IPS-NIHi11 (cell line): ENCODE results near the gene TMEM191C.
"Not testable (repeated sequence)": the region's sequence is repeated elsewhere in the genome, so short reads cannot be mapped to it uniquely, and the experiment has no call there.

Experiments
- DNase-seq: peaks from one replicate; pipeline ENCODE4 v3.0.0; 2012; ENCODE audit warnings: mixed read lengths, low spot score

Gene TMEM191C

DNA sequence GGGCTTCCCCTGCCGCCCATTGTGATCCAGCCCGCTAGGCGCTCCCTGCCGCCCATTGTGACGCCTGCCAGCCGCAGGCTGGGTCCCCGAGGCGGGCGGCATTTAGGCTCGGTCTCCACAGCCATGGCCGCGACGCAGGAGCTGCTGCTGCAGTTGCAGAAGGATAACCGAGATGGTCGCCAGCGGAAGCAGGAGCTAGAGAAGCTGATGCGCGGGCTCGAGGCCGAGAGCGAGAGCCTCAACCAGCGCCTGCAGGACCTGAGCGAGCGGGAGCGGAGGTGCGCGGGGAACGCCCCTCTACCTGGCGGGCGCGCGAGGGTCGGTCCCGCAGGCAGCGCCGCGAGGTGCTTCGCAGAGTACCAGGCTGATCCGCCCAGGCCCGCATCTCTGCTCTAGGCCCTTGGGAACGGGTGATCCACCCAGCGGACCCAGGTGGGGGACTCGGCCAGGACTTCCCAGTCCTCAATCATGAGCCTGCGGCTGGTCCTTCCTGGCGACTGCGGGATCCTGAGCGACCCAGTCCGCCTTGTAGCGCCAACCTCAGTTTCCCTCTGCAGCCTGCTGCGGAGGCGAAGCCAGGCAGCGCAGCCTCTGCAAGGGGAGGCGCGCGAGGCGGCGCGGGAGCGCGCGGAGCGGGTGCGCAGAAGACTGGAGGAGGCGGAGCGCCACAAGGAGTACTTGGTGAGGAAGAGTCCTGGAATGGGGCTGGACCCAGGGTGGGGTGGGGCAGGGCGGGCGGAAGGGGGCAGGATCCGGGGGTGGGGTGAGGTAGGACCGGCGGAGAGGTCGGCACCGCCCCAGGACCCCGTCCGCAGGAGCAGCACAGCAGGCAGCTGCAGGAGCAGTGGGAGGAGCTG, at the start of gene TMEM191C:
Gene TMEM191C (plus strand): TSS at position 51 of the 857 bp plus-strand sequence. CDS start 73 bp downstream, at position 124.
- not testable (repeated sequence) for DNase-seq

DNA sequence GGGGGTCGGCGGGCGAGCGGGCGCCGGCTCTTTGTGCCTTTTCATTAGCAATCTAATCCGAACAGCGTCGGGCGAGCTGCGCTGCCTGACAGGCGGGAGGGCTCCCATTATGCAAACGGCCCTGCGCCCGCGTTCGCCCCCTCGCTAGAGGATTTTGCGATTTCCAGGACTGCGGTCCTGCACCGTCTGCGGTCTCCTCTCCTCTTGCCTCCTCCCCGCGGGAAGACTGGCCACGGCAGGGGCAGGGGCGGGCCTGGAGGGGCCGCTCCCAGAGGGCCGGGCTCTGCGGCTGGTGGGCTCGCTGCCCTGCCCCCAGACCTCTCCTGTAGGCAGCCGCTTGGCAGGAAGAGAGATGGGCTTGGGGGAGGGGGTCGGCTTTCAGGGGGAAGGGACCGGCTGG, 49.3 kb upstream of the TMEM191C start:
- not testable (repeated sequence) for DNase-seq

DNA sequence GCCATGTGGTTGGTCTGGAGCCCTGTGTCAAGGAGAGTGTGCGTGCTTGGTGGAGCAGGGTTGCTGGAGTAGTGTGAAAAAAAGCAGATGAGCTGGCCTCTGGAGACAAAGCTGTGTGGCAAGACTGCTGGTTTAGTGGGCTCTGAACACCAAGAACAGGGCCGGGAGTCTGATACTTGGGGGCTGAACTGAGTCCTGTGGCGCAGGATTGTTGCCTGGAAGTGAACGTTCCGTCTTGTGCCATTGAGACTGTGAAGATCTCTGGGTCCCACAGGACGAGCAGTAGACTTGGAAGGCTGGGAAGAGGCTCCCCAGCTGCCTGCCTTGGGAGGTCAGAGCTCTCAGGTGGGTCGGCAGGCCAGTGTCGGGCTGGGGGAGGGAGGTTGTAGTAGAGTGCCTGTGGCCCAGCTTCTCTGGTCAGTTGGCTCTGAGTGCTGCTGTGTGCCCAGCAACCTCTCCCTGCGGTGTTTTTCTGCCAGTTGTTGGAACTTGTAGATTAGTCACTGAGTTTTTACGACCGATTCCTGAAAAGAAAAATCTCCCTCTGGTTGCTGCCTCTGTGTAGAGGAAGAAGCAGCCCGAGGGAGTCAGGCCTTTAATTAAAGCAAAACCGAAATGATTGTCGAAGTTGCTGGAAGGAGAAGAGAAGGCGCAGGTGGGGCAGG, 48.1 kb upstream of the TMEM191C start:
- not testable (repeated sequence) for DNase-seq

DNA sequence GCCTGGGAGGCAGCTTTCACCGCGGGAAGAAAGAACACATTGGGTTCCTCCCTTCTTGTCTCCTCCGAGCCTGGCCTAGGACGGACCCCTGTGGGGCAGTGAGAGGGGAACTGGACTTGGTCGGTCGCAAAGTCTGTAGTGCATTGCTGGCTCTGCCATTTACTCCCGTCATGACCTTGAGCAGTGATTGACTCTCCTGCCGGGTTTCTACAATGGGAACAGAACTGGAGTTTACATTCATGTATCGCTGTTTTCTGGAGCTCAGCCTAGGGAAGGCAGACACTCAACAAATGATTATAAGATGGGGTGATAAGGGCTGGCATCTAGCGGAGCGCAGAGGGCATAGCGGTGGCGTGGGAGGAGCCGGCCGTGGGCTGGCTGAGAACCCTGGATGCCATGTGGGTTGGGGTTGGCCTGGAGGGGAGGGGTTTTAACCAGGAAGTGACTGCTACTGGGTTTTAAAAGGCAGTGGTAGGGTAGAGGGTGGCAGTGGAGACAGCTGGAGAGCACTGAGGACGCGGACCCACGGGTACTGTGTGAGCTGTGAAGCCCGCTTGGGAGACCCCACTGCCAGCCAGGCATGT, 46.9 kb upstream of the TMEM191C start:
- DNase-seq = not testable (repeated sequence)

DNA sequence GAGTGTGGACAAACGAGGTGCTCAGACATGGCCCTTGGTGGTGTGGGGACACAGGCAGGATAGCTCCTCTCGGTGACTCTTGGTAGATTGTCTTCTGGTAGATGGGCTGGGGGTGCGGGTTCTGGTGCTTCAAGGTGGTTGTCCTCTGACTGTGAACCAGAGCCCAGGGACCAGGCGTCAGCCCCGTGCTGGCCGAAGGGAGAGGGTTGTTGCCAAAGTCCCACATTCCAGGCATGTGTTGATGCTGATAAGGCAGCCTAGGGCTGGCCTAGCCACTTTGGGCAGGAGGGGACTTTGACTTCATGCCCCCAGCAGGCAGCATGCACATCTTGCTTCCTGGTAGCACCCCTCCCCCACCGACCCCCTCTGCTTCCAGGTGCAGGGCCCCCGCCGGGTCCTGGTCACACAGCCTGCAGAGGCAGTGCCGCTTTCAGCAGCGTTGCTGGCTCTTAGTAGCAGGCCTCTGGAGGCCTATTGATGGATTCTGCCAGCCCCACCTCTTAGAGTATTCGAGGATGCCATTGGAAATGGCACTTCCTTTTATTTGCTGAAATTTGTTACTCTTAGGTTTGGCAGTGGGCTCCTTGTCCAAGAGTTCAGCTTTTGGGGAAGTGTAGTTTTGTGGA, 43.0 kb upstream of the TMEM191C start:
- not testable (repeated sequence) for DNase-seq

DNA sequence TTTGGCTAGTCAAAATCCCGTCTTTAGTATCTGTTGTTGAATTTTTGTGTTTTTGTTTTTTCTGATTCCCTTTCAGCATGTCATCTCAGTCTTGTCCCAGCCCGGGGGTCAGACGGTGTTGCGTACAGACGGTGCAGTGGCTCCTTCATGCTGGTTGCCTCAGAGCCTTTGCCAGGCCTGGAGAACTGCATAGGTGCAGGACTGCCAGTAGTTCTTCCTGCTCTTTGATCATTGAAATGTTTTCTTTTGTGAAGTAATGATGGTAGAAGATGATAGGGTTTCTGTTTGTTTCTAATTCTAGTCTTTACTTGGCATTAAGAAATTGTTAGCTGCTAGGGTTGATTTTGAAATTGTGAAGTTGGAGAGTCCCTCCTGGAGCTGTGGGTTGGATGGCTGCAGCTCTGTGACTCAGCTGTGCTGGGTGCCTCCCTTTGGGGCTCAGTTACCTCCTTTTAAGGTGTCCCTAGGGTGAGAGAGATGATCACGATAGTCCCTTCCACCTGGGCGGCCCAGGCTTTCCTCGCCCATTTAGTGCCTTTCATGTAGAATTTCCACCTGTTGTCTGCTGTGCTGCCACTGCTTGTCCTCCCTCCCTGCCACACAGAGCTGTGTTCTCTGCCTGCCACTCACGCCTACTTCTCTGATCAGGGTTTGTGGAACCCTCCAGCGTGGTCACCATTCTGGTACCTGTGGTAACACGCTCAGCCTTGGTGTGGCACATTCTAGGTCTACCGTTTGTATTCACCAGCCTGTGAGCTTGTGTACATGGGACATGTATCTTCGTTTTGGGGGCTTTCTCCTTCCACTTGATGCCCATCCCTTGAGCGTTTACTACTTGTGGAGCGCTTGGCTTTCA, 32.6 kb upstream of the TMEM191C start:
- not testable (repeated sequence) for DNase-seq

DNA sequence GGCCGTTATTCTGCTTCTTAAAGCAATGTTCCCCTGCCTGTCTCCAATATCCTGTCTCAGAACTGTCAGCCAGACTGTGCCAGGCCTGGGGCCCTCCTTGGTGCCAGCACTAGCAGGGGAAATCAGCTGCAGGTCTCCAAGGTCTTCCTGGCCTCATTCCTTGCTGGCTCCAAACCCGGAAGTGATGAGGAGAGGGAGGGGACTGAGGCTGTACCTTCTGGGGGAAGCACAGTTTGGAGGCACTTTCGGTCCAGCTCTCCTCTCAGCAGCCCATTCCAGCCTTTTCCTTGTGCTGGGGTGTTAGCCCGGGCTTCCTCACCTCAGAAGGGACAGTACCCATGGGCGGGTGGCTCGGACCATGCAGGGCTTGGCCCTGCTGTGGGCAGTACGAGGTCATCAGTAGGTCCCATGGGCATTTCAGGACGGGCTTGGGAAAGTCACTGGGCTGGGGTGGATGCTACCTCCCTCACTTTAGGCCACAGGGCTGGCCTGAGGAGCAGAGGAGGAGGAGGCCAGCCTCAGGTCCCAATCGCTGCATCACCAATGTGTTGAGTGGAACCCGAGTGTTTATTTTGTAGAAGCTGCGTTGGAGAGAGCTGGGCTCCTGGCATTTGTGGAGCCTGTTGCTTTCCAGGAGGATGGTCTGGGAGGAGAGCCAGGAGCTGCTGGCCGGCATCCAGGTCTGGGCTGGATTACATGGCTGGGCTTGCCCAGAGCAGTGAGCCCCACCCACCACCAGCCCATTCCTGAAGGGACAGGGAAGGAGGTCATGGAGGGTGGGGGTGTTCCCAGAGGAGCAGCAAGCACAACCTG, 31.0 kb upstream of the TMEM191C start:
- DNase-seq = not testable (repeated sequence)

DNA sequence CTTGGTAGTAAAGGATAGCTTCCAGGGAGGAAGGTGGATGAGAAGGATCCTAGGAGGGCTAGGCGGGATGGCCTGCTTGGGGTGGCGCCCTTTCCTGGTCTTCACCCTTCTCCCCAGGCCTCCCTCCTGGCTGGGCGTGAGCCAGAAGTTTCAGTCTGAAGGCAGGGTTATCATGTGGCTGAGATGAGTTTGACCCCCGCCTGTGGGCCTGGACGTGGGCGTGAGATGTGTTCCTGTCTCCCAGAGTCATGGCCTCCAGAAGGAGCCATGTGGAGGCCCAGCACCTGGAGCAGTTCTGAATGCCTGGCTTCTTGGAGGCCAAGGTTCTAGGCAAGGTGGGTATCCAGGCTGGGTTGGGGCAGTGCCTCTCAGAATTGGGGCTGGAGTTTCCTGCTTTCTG, 29.2 kb upstream of the TMEM191C start:
- not testable (repeated sequence) for DNase-seq

DNA sequence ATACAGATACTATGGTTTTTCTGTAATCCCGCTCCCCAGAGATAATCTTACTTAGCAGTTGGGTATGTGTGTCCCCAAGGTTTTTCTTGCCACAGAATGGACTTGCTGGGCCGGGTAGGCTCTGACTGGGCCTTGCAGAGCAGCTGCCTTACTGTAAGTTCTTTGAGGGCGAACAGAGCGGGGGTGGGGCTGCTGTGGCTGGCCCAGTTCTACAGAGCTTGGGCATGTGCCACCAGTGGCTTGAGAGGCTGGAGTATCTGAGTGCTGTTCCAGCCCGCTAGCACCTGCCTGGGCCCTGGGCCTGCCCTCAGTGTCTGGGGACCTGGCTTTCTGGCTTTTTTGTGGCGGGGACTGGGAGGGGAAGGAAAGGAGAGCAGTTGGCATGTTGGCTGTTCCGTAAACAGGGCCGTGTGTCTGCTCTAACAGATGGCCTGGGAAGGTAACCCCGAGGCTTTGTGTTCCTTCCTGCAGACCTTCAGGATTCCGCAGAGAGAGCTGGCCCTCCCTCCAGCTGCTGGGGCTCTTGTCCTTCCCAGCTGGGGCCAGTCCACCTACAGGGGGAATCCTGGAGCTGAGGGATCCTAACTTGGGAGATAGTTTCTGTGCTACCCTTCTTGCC, 27.1 kb upstream of the TMEM191C start:
- not testable (repeated sequence) for DNase-seq

DNA sequence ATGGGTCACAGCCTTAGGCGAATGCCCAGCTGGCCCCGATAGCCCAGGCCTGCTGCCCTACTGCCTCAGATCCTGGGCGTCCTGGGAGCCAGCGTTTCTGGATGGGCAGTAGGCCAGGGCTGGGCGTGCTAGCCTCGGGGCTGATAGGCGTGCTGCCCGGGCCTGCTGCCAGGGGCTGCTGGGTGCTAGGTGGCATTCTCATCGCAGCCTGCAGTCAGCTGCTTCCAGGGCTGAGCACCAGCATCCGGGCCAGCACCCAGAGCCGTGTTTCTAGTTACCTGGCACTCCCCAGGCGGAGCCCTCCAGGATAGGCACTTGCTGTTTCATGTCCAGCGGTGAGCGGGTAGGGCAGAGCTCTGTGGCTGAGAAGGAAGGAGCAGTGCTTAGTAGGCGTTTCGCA, 26.5 kb upstream of the TMEM191C start:
- DNase-seq = not testable (repeated sequence)

DNA sequence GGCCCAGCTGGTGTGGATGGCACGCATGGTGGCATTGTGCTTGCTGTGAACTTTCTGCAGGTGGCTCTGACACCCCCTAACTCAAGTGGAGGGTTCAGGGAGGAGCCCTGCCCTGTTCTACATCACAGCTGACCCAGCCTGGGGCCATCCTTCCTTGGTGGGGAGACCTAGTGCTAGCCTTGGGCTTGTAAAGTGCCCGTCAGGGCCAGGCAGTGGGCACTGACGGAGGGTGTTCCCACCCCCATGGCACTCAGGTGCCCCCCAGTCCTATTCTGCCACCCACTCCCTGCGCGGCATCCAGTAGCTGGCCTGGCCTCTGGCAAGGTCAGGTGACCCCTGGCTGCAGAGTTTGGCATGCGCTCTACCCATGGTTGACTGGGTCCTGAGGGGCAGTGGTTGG, 26.0 kb upstream of the TMEM191C start:
- DNase-seq = not testable (repeated sequence)

DNA sequence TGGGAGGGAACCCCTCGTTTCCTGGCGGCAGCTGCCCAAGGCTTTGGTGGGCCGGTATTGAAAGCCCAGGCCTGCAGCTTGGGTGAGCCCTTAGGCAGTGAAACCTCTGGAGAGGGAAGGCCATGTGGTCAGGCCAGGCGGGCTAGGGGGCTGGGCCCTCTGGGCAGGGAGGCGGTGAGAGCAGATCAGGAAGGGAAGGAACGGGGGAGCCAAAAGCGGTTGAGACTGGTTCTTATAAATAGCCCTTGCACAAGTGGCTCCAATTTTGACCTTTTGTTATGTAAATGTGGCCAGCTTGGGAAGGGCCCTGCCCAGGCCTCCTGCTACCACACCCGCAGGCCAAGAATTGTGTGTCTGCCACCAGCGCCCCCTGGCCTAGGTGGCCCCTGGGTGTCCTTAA, 25.1 kb upstream of the TMEM191C start:
- not testable (repeated sequence) for DNase-seq

DNA sequence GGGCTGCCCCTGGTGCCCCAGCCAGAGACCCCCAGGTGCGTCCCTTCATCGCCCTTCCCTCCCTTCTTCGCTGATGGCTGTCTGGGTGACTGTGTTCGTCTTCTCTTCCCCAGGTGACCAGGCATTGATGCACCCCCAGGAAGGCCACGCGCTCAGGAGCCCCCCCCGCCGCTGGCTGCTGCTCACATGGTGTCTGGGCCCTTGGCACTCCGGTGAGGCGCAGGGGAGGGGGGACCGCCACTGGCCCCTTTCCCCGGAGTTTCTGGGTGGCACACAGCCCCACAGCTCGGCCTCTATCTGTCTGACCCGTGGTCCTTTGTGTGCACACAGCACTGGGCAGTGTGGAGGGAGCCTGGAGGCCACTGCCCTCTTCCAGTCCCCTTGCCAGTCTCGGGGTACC, 24.5 kb upstream of the TMEM191C start:
- not testable (repeated sequence) for DNase-seq

DNA sequence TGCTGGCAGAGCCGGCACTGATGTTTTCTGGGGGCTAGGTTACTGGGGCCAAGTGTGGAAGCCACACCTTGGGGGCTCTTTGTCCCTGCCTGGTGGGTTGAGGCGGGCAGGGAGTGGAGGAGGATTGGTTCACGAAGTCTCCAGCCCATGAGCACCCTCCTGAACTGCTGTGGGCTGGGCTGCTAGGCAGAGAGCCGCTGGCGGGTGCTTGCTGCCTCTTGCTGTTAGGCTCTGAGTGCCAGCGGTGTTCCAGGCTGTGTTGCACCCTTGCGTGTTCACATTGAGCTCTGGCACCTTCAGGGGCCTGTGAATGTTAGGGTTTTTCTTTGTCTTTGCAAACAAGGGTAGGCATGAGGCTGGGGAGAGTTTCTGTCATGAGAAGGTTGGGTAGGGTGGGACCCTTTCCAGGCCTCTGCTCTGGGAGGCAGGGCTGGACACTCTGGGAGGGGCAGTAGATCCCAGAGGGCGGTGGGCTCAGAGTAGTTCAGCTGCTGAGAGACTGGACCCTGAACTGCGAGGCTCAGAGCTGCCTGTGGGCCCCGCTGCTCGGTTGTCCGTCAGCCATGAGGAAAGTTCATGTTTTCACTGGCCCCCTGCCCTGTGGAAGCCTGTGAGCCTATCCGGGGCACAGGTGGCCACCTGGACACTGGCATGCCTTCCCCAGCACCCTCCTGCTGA, 24.0 kb upstream of the TMEM191C start:
- DNase-seq = no peak

DNA sequence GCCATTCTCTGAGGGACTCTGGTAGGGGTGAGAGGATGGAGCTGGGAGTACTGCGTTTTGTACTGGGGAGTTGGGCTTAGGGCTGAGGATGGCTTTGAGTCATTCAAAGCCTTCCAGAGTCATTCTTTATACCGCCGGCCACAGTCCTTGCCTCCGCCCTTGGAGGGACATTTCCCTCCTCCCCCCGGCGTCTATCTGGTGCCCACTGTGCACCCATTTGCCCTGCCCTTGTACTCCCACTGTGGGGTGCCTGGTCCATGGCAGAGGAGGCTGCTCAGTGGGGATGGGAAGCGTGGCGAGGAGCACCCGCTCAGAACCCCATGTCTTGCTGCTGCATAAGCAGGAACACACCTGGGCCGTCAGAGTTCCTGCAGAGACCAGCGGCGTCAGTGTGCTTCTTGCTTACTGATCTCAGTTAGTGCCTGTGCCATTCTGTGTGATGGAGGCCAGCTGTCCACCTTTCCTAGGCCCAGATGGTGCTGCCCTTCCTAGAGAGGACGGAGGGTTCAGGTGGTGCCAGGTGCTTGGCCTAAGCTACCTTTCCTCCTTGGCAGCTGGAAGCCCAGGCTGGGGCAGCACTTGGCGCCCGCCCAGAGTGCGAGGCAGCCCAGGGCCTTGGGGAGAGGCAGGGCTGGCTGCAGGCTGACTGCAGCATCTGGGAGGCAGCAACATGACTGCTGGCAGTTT, 23.3 kb upstream of the TMEM191C start:
- no peak for DNase-seq

DNA sequence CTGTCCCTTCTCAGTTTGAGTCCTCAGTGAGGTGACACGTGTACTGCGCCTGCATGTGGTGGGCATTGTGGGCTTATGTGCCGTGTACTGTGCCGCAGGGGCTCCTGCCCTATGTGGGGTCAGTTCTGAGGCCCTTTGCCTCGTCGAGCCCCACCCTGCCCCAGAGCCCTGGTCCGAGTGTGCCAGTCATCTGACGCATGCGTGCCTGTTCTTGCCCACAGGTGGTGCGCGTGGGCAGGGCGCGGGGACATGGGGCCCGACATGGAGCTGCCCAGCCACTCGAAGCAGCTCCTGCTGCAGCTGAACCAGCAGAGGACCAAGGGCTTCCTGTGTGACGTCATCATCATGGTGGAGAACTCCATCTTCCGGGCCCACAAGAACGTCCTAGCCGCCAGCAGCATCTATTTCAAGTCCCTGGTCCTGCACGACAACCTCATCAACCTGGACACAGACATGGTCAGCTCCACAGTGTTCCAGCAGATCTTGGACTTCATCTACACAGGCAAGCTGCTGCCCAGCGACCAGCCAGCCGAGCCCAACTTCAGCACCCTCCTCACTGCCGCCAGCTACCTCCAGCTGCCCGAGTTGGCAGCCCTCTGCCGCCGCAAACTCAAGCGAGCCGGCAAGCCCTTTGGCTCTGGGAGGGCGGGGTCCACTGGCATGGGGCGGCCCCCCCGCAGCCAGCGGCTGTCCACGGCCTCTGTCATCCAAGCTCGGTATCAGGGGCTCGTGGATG, 22.3 kb upstream of the TMEM191C start:
- no peak for DNase-seq

DNA sequence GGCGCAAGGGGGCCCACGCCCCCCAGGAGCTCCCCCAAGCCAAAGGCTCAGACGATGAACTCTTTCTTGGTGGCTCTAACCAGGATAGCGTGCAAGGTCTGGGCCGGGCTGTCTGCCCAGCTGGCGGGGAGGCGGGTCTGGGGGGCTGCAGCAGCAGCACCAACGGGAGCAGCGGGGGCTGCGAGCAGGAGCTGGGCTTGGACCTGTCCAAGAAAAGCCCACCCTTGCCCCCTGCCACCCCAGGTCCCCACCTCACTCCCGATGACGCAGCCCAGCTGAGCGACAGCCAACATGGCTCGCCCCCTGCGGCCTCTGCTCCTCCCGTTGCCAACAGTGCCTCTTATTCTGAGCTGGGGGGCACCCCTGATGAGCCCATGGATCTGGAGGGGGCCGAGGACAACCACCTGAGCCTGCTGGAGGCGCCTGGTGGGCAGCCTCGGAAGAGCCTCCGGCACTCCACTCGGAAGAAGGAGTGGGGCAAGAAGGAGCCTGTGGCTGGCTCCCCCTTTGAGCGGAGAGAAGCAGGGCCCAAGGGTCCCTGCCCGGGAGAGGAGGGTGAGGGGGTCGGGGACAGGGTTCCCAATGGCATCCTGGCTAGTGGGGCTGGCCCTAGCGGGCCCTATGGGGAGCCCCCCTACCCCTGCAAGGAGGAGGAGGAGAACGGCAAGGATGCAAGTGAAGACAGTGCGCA, 21.6 kb upstream of the TMEM191C start:
- DNase-seq = no peak
